ENCODE measurements around the gene LSM14A.
"Not testable (repeated sequence)": the region's sequence is repeated elsewhere in the genome, so short reads cannot be mapped to it uniquely, and the experiment has no call there.

LSM14A gene

DNA sequence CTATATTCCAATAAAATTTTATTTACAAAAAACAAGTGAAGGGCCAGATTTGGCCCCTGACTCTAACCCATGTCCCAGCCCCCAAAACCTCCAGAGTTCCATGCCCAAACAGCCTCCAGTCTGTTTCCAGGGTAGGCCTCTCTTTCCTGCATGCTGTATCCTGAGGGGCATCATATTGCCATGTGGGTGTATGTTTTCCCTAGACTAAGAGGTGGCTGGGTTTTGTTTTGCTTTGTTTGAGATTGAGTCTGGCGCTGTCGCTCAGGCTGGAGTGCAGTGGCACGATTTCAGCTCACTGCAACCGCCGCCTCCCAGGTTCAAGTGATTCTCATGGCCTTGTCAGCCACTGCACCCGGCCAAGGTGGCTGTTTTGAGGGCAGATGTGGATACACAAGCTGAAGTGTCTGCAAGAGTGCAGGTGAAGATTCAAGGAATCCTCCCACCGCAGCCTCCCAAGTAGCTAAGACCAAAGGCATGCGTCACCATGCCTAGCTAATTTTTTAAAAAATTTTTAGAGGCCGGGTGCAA is 23.6 kb upstream of the LSM14A start:
- TF ChIP-seq, protein P1, sequence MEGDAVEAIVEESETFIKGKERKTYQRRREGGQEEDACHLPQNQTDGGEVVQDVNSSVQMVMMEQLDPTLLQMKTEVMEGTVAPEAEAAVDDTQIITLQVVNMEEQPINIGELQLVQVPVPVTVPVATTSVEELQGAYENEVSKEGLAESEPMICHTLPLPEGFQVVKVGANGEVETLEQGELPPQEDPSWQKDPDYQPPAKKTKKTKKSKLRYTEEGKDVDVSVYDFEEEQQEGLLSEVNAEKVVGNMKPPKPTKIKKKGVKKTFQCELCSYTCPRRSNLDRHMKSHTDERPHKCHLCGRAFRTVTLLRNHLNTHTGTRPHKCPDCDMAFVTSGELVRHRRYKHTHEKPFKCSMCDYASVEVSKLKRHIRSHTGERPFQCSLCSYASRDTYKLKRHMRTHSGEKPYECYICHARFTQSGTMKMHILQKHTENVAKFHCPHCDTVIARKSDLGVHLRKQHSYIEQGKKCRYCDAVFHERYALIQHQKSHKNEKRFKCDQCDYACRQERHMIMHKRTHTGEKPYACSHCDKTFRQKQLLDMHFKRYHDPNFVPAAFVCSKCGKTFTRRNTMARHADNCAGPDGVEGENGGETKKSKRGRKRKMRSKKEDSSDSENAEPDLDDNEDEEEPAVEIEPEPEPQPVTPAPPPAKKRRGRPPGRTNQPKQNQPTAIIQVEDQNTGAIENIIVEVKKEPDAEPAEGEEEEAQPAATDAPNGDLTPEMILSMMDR (IDR thresholded peaks at IDR 0.05; ENCODE audit: control insufficient read depth, extremely low read depth, insufficient read depth), result no peak
- no peak for DNase-seq (ENCODE audit: low read depth)

DNA sequence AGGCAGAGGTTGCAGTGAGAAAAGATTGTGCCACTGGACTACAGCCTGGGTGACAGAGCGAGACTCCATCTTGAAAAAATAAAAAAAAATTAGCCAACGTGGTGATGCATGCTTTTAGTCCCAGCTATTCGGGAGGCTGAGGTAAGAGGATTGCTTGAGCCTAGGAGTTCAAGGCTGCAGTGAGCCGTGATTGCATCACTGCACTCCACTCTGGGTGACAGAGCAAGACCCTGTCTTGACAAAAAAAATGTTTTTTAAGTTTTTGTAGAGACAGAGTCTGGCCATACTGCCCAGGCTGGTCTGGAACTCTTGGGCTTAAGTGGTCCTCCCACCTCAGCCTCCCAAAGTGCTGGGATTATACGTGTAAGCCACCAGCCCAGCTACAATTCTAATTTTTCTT is 22.4 kb upstream of the LSM14A start:
- no peak for DNase-seq (ENCODE audit: low read depth)
- TF ChIP-seq, protein P1 (IDR thresholded peaks at IDR 0.05; ENCODE audit: control insufficient read depth, extremely low read depth, insufficient read depth), result no peak
- H3K4me3 ChIP-seq (ENCODE audit: low read depth, low read length), result no peak overlapping the region

More for the DNA sequence above, 23.6 kb upstream of the LSM14A start:
- no peak overlapping the region for H3K4me3 ChIP-seq (ENCODE audit: low read depth, low read length)

DNA sequence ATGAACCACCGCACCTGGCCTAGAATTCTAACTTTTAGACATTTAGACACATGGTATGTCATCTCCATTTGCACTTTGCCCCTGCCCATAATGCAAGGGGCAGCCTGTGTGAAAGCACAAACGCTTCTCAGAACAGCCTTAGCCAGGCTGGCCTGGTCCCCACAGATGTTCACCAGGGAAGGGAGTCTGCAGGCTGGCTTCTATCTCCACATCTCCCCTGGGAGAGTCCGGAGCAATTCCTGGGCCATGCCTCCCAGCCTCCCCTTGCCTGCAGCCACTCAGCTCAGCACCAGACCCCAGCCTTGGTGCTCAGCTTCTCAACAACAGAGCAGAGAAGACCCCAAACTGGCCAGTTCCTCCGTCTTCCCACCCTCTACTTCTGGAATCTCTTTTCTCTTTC is 21.7 kb upstream of the LSM14A start:
- no peak for DNase-seq (ENCODE audit: low read depth)
- TF ChIP-seq, protein P1 (IDR thresholded peaks at IDR 0.05; ENCODE audit: control insufficient read depth, extremely low read depth, insufficient read depth), result no peak
- no peak overlapping the region for H3K4me3 ChIP-seq (ENCODE audit: low read depth, low read length)

DNA sequence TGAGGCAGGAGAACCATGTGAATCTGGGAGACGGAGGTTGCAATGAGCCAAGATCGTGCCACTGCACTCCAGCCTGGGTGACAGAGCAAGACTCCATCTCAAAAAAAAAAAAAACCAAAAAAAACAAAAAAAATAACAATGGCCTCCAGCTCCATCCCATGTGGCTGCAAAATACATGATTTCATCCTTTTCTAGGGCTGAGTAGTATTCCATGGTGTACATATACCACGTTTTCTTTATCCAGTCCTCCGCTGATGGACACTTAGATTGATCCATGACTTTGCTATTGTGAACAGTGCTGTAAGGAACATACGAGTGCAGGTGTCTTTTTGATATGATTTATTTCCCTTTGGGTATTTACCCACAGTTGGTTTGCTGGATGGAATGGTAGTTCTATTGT is 20.9 kb upstream of the LSM14A start:
- H3K4me3 ChIP-seq (ENCODE audit: low read depth, low read length), result no peak overlapping the region
- DNase-seq (ENCODE audit: low read depth), result no peak
- TF ChIP-seq, protein P1 (IDR thresholded peaks at IDR 0.05; ENCODE audit: control insufficient read depth, extremely low read depth, insufficient read depth), result no peak

DNA sequence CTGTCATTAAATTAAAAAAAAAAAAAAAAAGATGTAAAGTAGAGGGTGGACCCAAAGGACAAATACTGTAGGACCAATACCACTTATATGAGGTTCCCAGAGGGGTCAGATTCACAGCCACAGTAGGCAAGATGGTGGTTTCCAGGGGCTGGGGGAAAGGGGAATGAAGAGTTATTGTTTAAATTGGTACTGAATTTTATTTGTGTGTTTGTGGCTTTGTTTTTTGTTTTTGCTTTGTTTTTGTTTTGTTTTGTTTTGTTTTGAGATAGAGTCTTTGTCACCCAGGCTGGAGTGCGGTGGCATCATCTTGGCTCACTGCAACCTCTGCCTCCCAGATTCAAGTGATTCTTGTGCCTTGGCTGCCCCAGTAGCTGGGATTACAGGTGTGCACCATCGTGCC is 17.9 kb upstream of the LSM14A start:
- no peak overlapping the region for H3K4me3 ChIP-seq (ENCODE audit: low read depth, low read length)
- DNase-seq (ENCODE audit: low read depth), result no peak
- TF ChIP-seq, protein P1 (IDR thresholded peaks at IDR 0.05; ENCODE audit: control insufficient read depth, extremely low read depth, insufficient read depth), result no peak

DNA sequence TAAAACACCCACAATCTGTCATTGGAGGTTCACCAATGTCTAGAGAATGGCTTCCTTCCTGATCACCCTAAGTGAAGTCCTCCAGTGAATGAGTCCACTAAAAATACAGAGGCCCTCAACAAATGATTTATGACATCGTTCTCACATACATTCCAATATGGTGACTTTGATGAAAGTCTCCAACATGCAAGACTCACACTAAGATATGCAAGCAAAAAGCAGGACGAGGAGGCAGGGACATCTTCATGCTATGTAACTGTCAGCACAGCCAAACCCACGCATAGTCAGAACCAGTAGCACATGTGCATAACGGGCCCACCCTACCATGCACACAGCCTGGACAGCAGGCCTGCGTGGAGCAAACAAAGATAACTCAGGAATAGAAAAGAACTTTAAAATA is 16.6 kb upstream of the LSM14A start:
- DNase-seq (ENCODE audit: low read depth), result no peak
- TF ChIP-seq, protein P1 (IDR thresholded peaks at IDR 0.05; ENCODE audit: control insufficient read depth, extremely low read depth, insufficient read depth), result no peak
- no peak overlapping the region for H3K4me3 ChIP-seq (ENCODE audit: low read depth, low read length)

DNA sequence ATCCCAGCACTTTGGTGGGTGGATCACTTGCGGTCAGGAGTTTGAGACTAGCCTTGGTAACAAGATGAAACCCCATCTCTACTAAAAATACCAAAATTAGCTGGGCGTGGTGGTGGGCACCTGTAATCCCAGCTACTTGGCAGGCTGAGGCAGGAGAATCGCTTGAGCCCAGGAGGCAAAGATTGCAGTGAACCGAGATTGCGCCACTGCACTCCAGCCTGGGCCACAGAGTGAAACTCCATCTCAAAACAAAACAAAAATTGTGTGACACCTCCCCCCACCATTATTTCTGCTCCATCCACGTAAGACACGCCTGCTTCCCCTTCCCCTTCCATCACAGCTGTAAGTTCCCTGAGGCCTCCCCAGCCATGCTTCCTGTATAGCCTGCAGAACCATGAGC is 13.3 kb upstream of the LSM14A start:
- not testable (repeated sequence) for DNase-seq (ENCODE audit: low read depth); H3K4me3 ChIP-seq (ENCODE audit: low read depth, low read length)

DNA sequence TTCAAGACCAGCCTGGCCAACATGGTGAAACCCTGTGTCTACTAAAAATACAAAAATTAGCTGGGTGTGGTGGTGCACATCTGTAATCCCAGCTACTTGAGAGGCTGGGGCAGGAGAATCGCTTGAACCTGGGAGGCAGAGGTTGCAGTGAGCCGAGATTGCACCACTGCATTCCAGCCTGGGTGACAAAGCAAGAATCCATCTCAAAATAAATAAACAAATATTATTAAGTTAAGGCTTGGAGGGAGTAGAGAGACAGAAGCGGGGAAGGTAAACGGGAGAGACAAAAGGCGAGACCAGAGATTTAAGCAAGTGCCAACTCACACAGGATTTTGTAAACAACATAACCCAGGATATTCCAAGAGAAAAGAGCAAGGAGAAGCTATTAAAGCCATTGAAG is 12.8 kb upstream of the LSM14A start:
- H3K4me3 ChIP-seq (ENCODE audit: low read depth, low read length); DNase-seq (ENCODE audit: low read depth): not testable (repeated sequence)

DNA sequence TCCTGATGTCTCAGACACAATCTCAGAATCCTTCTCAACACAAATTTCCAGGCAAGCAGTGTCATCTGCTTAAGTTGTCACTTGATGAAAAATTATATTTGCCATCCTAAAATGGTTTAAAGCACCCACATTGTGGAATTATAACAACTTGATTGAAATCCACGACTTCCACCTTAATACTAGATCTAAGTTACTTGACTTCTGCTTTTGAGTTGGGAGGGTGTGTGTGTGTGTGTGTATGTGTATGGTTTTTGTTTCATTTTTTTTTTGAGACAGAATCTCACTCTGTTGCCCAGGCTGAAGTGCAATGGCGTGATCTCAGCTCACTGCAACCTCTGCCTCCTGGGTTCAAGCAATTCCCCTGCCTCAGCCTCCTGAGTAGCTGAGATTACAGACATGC is 10.4 kb upstream of the LSM14A start:
- H3K4me3 ChIP-seq (ENCODE audit: low read depth, low read length); DNase-seq (ENCODE audit: low read depth): not testable (repeated sequence)

Measured in LNCaP clone FGC (cell line).